NT2/D1 (cell line): ENCODE data around the gene TATDN2.

Experiments
- DNase-seq: peaks from one replicate; pipeline ENCODE4 v3.0.0-alpha.2; 2011; ENCODE audit warnings: low read depth, low spot score
- H3K27me3 ChIP-seq: 2 replicates; pipeline ENCODE4 v1.6.0; 2011; ENCODE audit warnings: mild to moderate bottlenecking; ENCODE audit not compliant: insufficient read length, insufficient read depth
- H3K36me3 ChIP-seq: 2 replicates; pipeline ENCODE4 v1.6.1; 2011; ENCODE audit warnings: mild to moderate bottlenecking, low read length, mixed read lengths; ENCODE audit not compliant: insufficient read depth, insufficient read length
- H3K4me1 ChIP-seq: 2 replicates; pipeline ENCODE4 v1.5.1; 2011; ENCODE audit not compliant: insufficient read depth, insufficient read length
- H3K4me3 ChIP-seq: 2 replicates; pipeline ENCODE4 v1.5.1; 2011; ENCODE audit warnings: low read depth; ENCODE audit not compliant: insufficient read length
- H3K9ac ChIP-seq: 2 replicates; pipeline ENCODE4 v1.6.0; 2011; ENCODE audit warnings: low read depth; ENCODE audit not compliant: insufficient read length
- H3K9me3 ChIP-seq: 2 replicates; pipeline ENCODE4 v1.5.1; 2011; ENCODE audit warnings: mild to moderate bottlenecking, low read length; ENCODE audit not compliant: insufficient read depth
- SUZ12 ChIP-seq: IDR thresholded peaks from 2 replicates; pipeline ENCODE4 v1.6.1; 2011; ENCODE audit not compliant: insufficient read length, insufficient read depth; ENCODE audit errors: extremely low read depth
- YY1 ChIP-seq: IDR thresholded peaks from 2 replicates; pipeline ENCODE4 v1.6.1; 2011; ENCODE audit not compliant: insufficient read length, insufficient read depth
- ZNF274 ChIP-seq: IDR thresholded peaks from 2 replicates; pipeline ENCODE4 v1.6.1; 2011; ENCODE audit warnings: mild to moderate bottlenecking, low read depth, low read length

Gene TATDN2

GRCh38 chr3:10308678-10309077 lies 60.4 kb downstream of the TATDN2 start:
- TF ChIP-seq ZNF274 (no peak), SUZ12 (no peak), YY1 (no peak)
- Histone ChIP-seq H3K9me3 (no peaks in the 10 kb centered on the region), H3K36me3 (peaks cover 98% of the 10 kb centered on the region)

DNA sequence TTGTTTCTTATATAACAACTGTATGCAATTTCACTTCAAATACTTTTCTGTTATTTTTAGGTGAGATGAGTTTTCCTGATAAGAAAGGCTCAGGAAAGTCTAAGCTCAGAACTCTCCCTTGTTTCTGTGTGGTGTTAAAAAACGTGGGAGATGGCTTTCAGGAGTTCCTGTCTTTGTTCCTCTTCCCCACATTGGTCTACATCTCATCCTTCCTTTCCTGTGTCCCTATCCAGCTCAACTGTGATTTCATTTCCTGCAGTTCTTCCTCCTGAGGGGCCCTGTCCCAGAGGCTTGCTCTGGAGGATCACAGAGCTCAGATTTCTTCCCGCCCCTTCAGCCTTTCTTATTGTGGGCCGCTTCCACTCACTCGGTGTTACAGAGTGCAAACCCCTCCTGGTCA lies 61.5 kb downstream of the TATDN2 start:
- H3K27me3 ChIP-seq: no peaks in the 10 kb centered on the region
- no peak for DNase-seq
- H3K36me3 ChIP-seq: peaks cover 97% of the 10 kb centered on the region
- TF ChIP-seq ZNF274: no peak
- H3K4me1 ChIP-seq: no peaks in the 10 kb centered on the region
- no peaks in the 10 kb centered on the region for H3K9me3 ChIP-seq
- no peak overlapping the region for H3K9ac ChIP-seq
- no peak overlapping the region for H3K4me3 ChIP-seq

More at GRCh38 chr3:10308678-10309077, 60.4 kb downstream of the TATDN2 start:
- Histone ChIP-seq H3K9ac (no peak overlapping the region), H3K4me1 (no peaks in the 10 kb centered on the region), H3K27me3 (no peaks in the 10 kb centered on the region), H3K4me3 (no peak overlapping the region)
- DNase-seq: no peak

- Histone ChIP-seq H3K36me3 (peaks cover 97% of the 10 kb centered on the region), H3K4me3 (no peak overlapping the region), H3K9me3 (no peaks in the 10 kb centered on the region), H3K4me1 (no peaks in the 10 kb centered on the region), H3K9ac (no peak overlapping the region), H3K27me3 (no peaks in the 10 kb centered on the region)
- TF ChIP-seq YY1 (no peak), SUZ12 (no peak), ZNF274 (no peak)
- no peak for DNase-seq
Observed at GRCh38 chr3:10310578-10310977, 62.3 kb downstream of the TATDN2 start.

GRCh38 chr3:10311710-10312109 lies 63.5 kb downstream of the TATDN2 start:
- H3K4me1 ChIP-seq: no peaks in the 10 kb centered on the region
- TF ChIP-seq YY1 (no peak), ZNF274 (no peak), SUZ12 (no peak)
- no peak overlapping the region for H3K4me3 ChIP-seq
- no peak for DNase-seq
- H3K36me3 ChIP-seq: peaks cover 97% of the 10 kb centered on the region
- no peaks in the 10 kb centered on the region for H3K9me3 ChIP-seq
- no peaks in the 10 kb centered on the region for H3K27me3 ChIP-seq
- no peak overlapping the region for H3K9ac ChIP-seq

DNA sequence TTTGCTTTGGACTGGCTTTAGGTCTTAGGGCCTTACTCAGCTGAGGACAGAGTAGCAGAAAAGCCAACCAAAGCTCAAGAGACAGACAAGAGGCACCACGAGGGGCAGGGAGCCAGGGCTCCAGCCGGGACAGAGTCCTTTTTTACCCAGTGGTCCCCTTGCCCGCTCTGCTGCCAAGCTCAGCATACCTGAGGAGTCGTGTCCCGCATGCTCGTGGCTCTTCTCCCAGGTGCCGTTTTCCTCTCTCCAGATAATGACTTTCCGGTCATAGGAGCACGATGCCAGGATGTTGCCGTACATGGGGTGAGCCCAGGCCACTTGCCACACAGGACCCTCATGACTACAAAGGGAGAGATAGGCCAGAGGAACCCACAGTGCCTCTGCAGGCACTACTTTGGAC lies 64.1 kb downstream of the TATDN2 start:
- DNase-seq: no peak
- peaks cover 97% of the 10 kb centered on the region for H3K36me3 ChIP-seq
- TF ChIP-seq ZNF274: no peak
- no peak for TF ChIP-seq SUZ12
- TF ChIP-seq YY1: no peak

GRCh38 chr3:10312861-10313260 lies 64.6 kb downstream of the TATDN2 start:
- peaks cover 97% of the 10 kb centered on the region for H3K36me3 ChIP-seq
- H3K27me3 ChIP-seq: no peaks in the 10 kb centered on the region
- H3K9me3 ChIP-seq: no peaks in the 10 kb centered on the region
- no peak overlapping the region for H3K9ac ChIP-seq
- no peak for TF ChIP-seq SUZ12
- no peak for TF ChIP-seq ZNF274
- no peak for TF ChIP-seq YY1
- H3K4me1 ChIP-seq: no peaks in the 10 kb centered on the region
- DNase-seq: no peak
- no peak overlapping the region for H3K4me3 ChIP-seq

More for the DNA sequence above, 64.1 kb downstream of the TATDN2 start:
- Histone ChIP-seq H3K4me1 (no peaks in the 10 kb centered on the region), H3K9me3 (no peaks in the 10 kb centered on the region), H3K9ac (no peak overlapping the region), H3K27me3 (no peaks in the 10 kb centered on the region), H3K4me3 (no peak overlapping the region)

DNA sequence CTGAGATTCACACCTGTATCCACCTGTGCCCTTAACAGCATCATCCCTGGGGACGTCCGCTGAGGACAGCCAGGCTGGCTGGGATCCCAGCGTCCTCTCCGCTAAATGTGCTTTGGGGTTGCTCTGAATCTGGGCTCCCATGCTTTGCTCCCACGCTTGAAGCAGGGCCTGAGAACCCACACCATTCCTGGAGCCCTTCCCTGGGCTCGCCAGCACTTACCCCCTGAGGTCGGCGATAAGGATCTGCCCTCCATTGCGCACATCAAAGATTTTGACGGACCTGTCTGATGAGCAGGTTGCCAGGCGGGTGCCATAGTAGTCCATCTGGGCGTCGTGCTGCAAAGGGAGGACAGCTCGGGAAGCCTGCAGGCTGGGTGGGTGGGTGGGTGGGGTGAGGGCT lies 66.8 kb downstream of the TATDN2 start:
- no peak overlapping the region for H3K9ac ChIP-seq
- H3K36me3 ChIP-seq: peaks cover 92% of the 10 kb centered on the region
- no peak overlapping the region for H3K4me3 ChIP-seq
- no peaks in the 10 kb centered on the region for H3K9me3 ChIP-seq
- H3K27me3 ChIP-seq: no peaks in the 10 kb centered on the region
- TF ChIP-seq YY1 (no peak), ZNF274 (no peak), SUZ12 (no peak)
- H3K4me1 ChIP-seq: no peaks in the 10 kb centered on the region
- no peak for DNase-seq

DNA sequence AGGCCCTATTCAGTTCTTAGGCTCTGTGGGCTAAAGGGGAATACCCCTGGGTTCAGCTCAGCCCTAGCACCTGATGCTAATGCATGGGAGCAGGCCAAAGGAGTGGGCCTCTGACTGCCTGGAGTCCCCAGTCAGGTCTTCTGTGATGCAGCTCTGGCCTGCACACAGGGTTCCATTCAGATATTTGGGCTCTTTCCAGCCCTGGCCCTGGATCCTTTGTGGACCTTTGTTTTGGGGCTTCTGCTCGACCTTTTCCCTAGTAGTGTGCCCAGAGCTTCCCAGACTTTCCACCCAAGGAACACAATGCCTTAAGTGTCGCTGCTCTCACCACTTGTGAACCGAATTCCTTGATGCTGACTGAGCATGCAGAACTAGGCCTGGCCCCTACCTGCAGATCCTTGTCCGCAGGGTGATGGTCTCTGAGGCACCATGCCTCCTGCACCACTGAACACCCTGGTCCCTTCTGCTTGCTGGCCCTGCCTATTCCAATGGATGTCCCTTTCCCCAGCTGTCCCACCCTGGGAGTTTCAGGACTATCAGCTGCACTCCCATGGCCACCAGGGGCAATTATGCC lies 67.6 kb downstream of the TATDN2 start:
- TF ChIP-seq SUZ12 (no peak), ZNF274 (no peak), YY1 (no peak)
- Histone ChIP-seq H3K4me1 (no peaks in the 10 kb centered on the region), H3K9ac (no peak overlapping the region), H3K36me3 (peaks cover 86% of the 10 kb centered on the region), H3K27me3 (no peaks in the 10 kb centered on the region), H3K9me3 (no peaks in the 10 kb centered on the region), H3K4me3 (no peak overlapping the region)
- DNase-seq: no peak
